ENCODE measurements around the gene DNAJC10. TPM values are rescaled to one million over a fixed set of nuclear protein-coding genes. Genes with fewer than 3 reads are reported as not detected.

DNAJC10 gene
- total RNA-seq, 1 experiment from 2014 or later, result 96.5 TPM

DNA sequence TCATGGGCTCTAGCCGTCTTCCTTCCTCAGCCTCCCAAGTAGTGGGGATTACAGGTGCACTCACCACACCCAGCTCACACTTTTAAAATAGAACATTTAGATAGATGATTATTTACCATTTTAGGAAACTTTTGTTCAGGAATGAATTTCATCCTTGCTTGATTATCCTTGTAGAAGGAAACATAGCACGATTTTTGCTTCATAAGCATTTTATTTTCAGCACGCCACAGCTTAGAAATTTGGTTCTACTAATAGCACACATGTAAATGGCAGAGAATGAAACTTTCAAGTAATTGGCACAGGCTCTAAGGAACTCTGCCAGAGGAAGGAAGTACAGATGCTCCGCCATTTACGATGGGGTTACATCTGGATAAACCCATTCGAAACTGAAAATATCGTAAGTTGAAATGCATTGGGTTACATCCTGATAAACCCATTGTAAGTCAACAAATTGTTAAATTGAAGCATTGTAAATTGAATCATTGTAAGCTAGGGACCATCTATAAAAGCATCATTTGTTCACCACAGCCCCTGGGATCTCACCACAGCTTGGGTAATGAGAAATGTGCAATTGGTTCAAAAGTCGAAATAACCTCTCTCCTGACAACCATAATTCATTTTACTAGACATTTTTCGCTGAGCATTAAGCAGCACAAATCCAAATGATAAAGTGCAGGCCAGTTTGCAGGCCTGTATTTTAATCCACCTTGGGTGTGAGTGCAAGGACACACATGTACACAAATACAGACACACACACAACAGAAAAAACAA lies 117.2 kb downstream of the DNAJC10 start:
- DNase-seq (ENCODE audit: low read depth), result no peak

DNA sequence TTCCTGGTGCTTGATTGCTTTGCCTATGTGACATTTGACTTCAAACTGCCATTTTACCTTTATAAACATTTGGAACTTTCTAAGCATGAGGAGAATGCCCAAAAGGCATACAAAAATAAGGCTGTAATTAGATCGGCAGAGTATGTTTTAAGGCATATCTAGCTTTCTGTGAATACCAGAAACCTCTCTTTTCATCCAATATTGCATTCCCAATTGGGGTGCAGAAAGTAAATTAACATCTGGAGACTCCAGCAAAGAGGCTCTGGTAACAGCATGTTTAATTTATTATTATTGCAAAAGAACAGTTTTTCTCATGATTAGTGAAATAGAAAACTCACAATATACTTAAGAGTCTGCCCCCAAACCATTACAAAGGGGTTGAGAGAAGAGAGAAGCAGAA lies 118.2 kb downstream of the DNAJC10 start:
- no peak for DNase-seq (ENCODE audit: low read depth)

DNA sequence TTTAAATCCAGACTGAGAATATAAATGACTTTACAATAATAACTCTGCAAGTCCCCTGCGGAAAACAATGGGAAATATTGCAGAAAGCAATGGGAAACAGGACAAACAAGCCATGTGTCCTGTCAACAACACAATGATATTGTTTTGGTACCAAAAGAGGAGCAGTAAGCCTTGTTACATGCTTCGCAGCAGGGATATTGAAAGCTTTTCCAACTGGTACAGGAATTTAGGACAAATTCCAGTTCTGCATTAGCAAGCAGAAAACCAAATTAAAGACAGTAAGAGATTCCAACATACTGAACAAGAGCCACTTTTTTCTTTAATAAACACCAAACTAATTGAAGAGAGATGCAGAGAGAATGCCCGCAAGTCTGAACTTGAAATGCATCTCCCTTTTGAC lies 120.4 kb downstream of the DNAJC10 start:
- no peak for DNase-seq (ENCODE audit: low read depth)

Other genes starting within 250 kb of the DNAJC10 start
- gene FRZB, start 150.4 kb downstream of the DNAJC10 start, total RNA-seq (2014; rRNA removed; shearing (Covaris generic)), result 0.98 and 1.6 TPM in 2 replicates

All from RPMI7951 (cell line).